HG02678 (cell line): ENCODE measurements around the gene PLA2G4F.
"Not testable (repeated sequence)": the region's sequence is repeated elsewhere in the genome, so short reads cannot be mapped to it uniquely, and the experiment has no call there.

ENCODE experiments used
- ATAC-seq: cut with Tn5 transposase; IDR thresholded peaks from one replicate; pipeline ENCODE4 v1.9.1; 2021; ENCODE audit warnings: mild to moderate bottlenecking, moderate library complexity; ENCODE audit not compliant: unreplicated experiment

PLA2G4F gene

DNA sequence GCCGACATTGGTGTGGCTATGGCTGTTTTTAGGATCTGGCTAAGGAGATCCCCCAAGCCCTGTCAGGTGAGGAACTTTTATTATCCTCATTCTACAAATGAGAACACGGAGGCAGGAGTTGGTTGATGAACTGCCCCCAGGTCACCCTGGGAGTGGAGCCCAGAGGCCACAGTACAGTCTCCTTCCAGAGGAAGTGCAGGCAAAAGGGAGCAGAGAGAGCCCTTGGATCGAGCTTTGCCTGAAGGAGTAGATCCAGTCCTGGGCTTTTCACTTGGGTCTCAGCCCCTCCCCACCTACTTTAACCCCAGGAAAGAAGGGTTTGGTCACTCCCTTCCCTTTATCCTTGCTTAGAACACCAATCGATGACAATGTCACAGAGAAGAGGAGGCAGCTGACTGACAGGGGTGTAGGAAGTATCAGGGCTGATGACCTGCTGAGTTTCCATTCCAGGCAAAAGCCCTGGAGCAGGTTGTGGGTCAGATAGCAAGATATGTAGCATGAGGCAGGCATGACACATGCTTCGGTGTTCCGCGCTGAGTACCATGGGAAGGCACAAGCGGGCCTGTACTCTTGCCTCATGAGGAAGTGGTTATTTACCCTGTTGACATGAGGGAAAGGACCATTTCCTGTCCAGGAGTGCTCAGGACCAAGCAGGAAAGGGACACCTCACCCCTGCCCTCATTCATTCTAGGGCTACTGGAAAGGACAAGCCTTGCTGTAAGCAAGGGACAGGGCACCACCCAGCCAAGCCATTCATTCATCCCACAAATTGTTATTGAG, 56.2 kb downstream of the PLA2G4F start:
- no peak for ATAC-seq

DNA sequence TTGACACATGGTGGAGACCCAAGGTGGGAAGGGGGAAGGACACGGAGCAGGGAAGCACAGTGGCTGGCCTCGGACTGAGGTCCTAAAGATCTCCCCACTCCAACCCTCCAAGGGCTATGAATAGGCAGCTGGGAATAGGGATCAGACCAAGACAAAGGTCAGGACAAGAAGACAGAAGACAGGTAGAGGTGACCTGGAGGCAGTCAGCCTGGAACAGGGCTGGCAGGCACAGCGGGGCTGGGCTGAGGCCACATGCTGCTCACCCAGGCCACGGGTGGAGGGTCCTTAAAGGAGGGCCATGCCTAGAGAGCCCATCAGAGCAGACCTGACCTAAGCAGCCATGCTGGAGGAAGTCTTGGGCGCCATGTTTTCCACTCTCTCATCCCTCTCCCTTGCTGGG, 59.4 kb downstream of the PLA2G4F start:
- no peak for ATAC-seq

DNA sequence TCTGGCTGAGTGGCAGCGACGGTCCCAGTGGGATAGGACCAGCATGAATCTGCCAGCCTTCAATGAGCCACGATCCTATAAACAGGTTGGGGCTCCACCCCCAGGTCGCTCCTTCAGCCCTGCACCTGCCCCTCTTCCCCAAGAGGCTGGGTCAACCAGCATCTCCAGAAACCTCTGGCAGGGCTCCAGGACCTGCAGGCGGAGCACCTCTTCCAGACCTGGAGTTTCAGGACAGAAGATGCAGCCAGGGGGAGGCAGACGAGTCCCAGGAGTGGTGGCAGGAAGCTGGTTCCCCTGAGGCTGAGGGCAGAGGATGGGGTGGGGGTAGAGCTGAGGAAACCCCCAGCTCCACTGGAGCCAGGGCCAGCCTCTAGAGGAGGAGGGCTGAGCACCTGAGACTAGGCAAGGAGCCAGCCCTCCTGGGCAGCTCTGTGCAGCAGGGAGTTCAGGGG, 61.9 kb downstream of the PLA2G4F start, which contains the start of gene PLA2G4D:
Gene PLA2G4D, minus strand, starts transcription at position 51 of the 452 bp plus-strand sequence. CDS start 103 bp downstream, outside the sequence.
- ATAC-seq = no peak

DNA sequence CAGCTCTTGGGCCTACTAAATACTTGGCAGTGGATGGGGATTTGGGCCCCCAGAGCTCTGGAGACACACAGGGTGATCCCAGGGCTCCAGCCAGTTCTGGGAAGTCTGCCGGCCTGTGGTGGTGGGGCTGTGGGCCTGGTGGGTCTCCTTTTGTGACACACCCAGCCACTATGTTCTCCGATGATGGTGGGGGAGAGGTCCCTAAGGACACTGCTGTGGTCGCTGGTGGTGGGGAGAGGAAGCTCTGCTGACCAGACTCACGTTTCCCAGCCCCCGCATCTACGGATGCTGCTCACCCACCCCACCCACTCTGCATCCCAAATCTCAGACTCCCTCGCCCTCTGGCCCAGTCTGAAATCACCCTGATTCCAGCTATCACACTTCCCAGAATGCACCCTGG, 62.5 kb downstream of the PLA2G4F start:
- ATAC-seq = no peak

- ATAC-seq = no peak
Measured at GRCh38 chr15:42092398-42093318, 63.8 kb downstream of the PLA2G4F start.

DNA sequence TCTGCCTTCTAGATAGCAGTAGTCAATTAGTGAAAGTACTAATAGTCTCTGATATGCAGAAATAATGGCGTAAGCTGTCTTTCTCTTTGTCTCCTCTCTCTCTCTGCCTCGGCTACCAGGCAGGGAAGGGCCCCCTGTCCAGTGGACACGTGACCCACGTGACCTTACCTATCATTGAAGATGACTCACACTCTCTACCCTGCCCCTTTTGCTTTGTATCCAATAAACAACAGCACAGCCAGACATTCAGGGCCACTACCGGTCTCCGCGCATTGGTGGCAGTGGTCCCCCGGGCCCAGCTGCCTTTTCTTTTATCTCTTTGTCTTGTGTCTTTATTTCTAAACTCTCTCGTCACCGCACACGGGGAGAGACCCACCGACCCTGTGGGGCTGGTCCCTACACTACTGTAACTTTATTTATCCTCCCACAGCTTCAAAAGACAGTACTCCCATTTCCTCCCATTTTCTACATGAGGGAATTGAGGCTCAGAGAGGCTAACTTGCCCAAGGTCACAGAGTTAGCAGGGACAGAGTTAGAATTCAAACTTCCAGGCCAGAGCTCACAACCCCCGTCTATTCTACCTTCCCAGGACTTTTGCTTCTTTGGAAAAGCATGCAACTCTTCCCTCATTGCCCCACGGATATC, 64.6 kb downstream of the PLA2G4F start:
- ATAC-seq = not testable (repeated sequence)

DNA sequence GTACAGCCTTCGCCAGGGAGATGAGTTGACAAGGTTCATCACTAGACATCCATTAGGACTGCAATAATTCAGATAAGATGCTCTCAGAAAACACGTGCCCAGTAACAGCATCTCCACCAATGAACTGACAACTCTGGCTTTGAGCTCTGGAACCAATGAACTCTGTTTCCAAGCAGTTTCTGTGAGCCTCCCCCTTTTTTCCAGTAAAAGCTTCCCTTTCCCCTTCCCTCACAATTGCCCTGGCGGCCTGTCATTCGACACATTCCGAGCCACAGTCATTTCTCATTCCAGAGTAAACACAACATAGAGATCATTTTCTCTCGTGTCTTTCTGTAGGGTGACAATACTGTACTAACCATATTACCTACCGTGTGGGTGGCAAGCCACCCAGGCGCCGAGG, 65.7 kb downstream of the PLA2G4F start:
- no peak for ATAC-seq

- no peak for ATAC-seq
Measured at GRCh38 chr15:42090370-42090769, 66.1 kb downstream of the PLA2G4F start.

DNA sequence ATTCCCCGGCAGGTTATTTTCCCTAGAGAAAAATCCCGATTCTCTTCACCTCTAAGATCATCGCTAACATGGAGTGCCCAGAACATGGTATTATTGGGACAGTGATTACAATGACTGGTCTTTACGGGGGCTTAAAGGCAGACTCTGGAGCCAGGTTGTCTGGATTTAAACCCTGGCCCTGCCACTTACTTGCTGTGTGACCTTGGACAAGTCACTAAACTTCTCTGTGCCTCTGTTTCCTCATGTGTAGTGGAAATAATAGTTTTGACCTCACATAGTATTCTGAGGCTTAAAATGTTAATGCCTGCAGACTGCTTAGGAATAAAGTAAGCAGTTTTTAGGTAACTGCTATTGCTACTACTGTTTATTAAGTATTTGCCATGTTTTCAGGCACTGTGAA, 66.5 kb downstream of the PLA2G4F start:
- ATAC-seq = no peak
